Right renal pelvis (tissue), 4 donors: ENCODE results near the gene WDR46. TPM values are rescaled to one million over a fixed set of nuclear protein-coding genes. Genes with fewer than 3 reads are reported as not detected.
"Not testable (repeated sequence)": the region's sequence is repeated elsewhere in the genome, so short reads cannot be mapped to it uniquely, and the experiment has no call there.

Experiments used
- DNase-seq, 4 donors: peaks; one replicate each; pipeline ENCODE4 v3.0.0-alpha.2; 2013; ENCODE audit warnings: low read depth in 4 of 4, low spot score in 3 of 4, missing footprints in 1 of 4
- polyA plus RNA-seq, 4 donors: library from polyadenylated mRNA; unstranded; fragments of 120-200 nt; gene quantifications; one replicate each; pipeline ENCODE4 v1.2.1, GENCODE V29; 2013; ENCODE audit not compliant: insufficient read length in 4 of 4

The WDR46 gene
- polyA plus RNA-seq, 4 donors = 59.9 to 72.6 (median 62.5) TPM

- DNase-seq = peak; percentile 93 to 99 (median 98)
Observed at GRCh38 chr6:33271468-33272274, 17.4 kb downstream of the WDR46 start, which contains the start of the genes RPS18 and VPS52. TSS of gene RPS18 (plus strand) at chr6:33272075. CDS start at chr6:33272120, 45 bp downstream. TSS of gene VPS52 (minus strand) at chr6:33271876. CDS start at chr6:33271675, 201 bp downstream.

GRCh38 chr6:33271117-33271467 lies 17.9 kb downstream of the WDR46 start:
- no peak for DNase-seq

- DNase-seq = no peak
Observed at GRCh38 chr6:33264015-33264414, 25.0 kb downstream of the WDR46 start.

GRCh38 chr6:33262490-33262889 lies 26.5 kb downstream of the WDR46 start:
- DNase-seq = not testable (repeated sequence)

GRCh38 chr6:33259032-33259431 lies 30.0 kb downstream of the WDR46 start:
- no peak for DNase-seq

- DNase-seq = no peak
Observed at GRCh38 chr6:33254591-33254990, 34.4 kb downstream of the WDR46 start.

- no peak for DNase-seq
Observed at GRCh38 chr6:33252759-33253158, 36.3 kb downstream of the WDR46 start.

GRCh38 chr6:33251395-33252012 lies 37.5 kb downstream of the WDR46 start:
- DNase-seq = no peak

- DNase-seq = no peak
Observed at GRCh38 chr6:33250731-33251130, 38.3 kb downstream of the WDR46 start.

GRCh38 chr6:33249732-33250630 lies 39.1 kb downstream of the WDR46 start:
- DNase-seq = no peak

- peak; percentile 89 to 96 (median 94) for DNase-seq
Observed at GRCh38 chr6:33248932-33249731, 39.9 kb downstream of the WDR46 start.

GRCh38 chr6:33248643-33248931 lies 40.5 kb downstream of the WDR46 start:
- no peak for DNase-seq

- DNase-seq = peak; percentile 78 to 83 (median 82)
Observed at GRCh38 chr6:33247977-33248642, 40.9 kb downstream of the WDR46 start.

GRCh38 chr6:33243476-33243875 lies 45.6 kb downstream of the WDR46 start:
- DNase-seq = no peak

GRCh38 chr6:33241968-33242367 lies 47.1 kb downstream of the WDR46 start:
- no peak for DNase-seq

GRCh38 chr6:33237741-33238140 lies 51.3 kb downstream of the WDR46 start:
- no peak for DNase-seq

GRCh38 chr6:33236852-33237251 lies 52.2 kb downstream of the WDR46 start:
- DNase-seq = no peak

- no peak for DNase-seq
Observed at GRCh38 chr6:33236328-33236727, 52.7 kb downstream of the WDR46 start.

GRCh38 chr6:33235221-33235634 lies 53.8 kb downstream of the WDR46 start:
- no peak for DNase-seq
